ENCODE results near the gene PRPSAP2. TPM values are rescaled to one million over a fixed set of nuclear protein-coding genes. Genes with fewer than 3 reads are reported as not detected.

PRPSAP2 gene
- polyA plus RNA-seq, 1 donor from 2014 or later, result 358 TPM

DNA sequence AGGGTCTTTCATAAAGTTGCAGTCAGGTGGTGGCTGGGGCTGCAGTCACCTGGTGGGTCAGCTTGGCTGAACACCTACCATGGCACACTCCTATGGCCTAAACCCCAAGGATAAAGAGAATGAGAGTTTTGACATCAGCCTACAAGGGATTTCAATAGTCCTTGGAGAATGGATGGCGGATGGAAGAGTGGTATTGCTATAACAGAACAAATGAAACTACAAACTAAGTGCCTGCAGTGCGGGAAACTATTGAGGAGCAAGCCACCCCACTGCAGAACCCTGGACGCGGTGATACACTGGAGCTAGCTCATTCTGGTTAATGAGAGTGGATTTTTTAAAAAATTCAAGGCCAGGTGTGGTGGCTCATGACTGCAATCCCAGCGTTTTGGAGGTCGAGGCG is 3.0 kb upstream of the PRPSAP2 start:
- H3F3A ChIP-seq (ENCODE audit: insufficient read depth, low read length, poor library complexity, severe bottlenecking), result peaks cover 5% of the 10 kb centered on the region
- no peak overlapping the region for H3K4me2 ChIP-seq (ENCODE audit: low read length)
- H3K4me3 ChIP-seq (ENCODE audit: low read length), result peak overlapping the region; percentile 83
- TF ChIP-seq MXI1 (conservative IDR thresholded peaks at IDR 0.05; ENCODE audit: poor library complexity, severe bottlenecking), result no peak
- no peak for TF ChIP-seq CTCF (IDR thresholded peaks at IDR 0.05; ENCODE audit: poor library complexity, severe bottlenecking)
- TF ChIP-seq TAF1 (IDR thresholded peaks at IDR 0.05; ENCODE audit: low read depth), result no peak
- no peak for TF ChIP-seq SMC3 (conservative IDR thresholded peaks at IDR 0.05; ENCODE audit: poor library complexity)
- no peak for TF ChIP-seq EZH2 (IDR thresholded peaks at IDR 0.05; ENCODE audit: borderline replicate concordance, insufficient read depth, low read length, poor library complexity, severe bottlenecking)
- no peak for TF ChIP-seq EP300 (conservative IDR thresholded peaks at IDR 0.05; ENCODE audit: poor library complexity, severe bottlenecking)
- TF ChIP-seq, protein P1, sequence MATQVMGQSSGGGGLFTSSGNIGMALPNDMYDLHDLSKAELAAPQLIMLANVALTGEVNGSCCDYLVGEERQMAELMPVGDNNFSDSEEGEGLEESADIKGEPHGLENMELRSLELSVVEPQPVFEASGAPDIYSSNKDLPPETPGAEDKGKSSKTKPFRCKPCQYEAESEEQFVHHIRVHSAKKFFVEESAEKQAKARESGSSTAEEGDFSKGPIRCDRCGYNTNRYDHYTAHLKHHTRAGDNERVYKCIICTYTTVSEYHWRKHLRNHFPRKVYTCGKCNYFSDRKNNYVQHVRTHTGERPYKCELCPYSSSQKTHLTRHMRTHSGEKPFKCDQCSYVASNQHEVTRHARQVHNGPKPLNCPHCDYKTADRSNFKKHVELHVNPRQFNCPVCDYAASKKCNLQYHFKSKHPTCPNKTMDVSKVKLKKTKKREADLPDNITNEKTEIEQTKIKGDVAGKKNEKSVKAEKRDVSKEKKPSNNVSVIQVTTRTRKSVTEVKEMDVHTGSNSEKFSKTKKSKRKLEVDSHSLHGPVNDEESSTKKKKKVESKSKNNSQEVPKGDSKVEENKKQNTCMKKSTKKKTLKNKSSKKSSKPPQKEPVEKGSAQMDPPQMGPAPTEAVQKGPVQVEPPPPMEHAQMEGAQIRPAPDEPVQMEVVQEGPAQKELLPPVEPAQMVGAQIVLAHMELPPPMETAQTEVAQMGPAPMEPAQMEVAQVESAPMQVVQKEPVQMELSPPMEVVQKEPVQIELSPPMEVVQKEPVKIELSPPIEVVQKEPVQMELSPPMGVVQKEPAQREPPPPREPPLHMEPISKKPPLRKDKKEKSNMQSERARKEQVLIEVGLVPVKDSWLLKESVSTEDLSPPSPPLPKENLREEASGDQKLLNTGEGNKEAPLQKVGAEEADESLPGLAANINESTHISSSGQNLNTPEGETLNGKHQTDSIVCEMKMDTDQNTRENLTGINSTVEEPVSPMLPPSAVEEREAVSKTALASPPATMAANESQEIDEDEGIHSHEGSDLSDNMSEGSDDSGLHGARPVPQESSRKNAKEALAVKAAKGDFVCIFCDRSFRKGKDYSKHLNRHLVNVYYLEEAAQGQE (IDR thresholded peaks at IDR 0.05; ENCODE audit: borderline replicate concordance), result no peak
- TF ChIP-seq POLR2AphosphoS5 (IDR thresholded peaks at IDR 0.05), result no peak
- TF ChIP-seq RAD21 (conservative IDR thresholded peaks at IDR 0.05), result no peak
- no peaks in the 10 kb centered on the region for H4K20me1 ChIP-seq (ENCODE audit: insufficient read depth)
- no peaks in the 10 kb centered on the region for H3K9me3 ChIP-seq (ENCODE audit: low read length)
- H3K27me3 ChIP-seq (ENCODE audit: insufficient read depth, low read depth, low read length), result no peaks in the 10 kb centered on the region
- H3K9me2 ChIP-seq (ENCODE audit: insufficient read depth, low read length), result no peaks in the 10 kb centered on the region
- no peaks in the 10 kb centered on the region for H3K36me3 ChIP-seq (ENCODE audit: insufficient read depth, low read length)
- H3K27ac ChIP-seq (ENCODE audit: low read length), result no peak overlapping the region
- H3K9ac ChIP-seq (ENCODE audit: low read length), result no peak overlapping the region
- no peak overlapping the region for H2AFZ ChIP-seq (ENCODE audit: low read depth, low read length)
- peaks cover 16% of the 10 kb centered on the region for H3K79me2 ChIP-seq (replicated peaks; ENCODE audit: insufficient read depth, low read length)

GRCh38 chr17:18855831-18856569 is 1.9 kb upstream of the PRPSAP2 start:
- Histone ChIP-seq H3K9me3 (ENCODE audit: low read length) (no peaks in the 10 kb centered on the region), H3K9me2 (ENCODE audit: insufficient read depth, low read length) (no peaks in the 10 kb centered on the region), H3K79me2 (replicated peaks; ENCODE audit: insufficient read depth, low read length) (peaks cover 27% of the 10 kb centered on the region), H3K27ac (ENCODE audit: low read length) (peak overlapping the region; percentile 90), H4K20me1 (ENCODE audit: insufficient read depth) (no peaks in the 10 kb centered on the region), H3K36me3 (ENCODE audit: insufficient read depth, low read length) (no peaks in the 10 kb centered on the region), H3K9ac (ENCODE audit: low read length) (peak overlapping the region; percentile 77), H3K4me3 (ENCODE audit: low read length) (peak overlapping the region; percentile 83), H3K27me3 (ENCODE audit: insufficient read depth, low read depth, low read length) (no peaks in the 10 kb centered on the region), H3K4me2 (ENCODE audit: low read length) (peak overlapping the region; percentile 98), H2AFZ (ENCODE audit: low read depth, low read length) (peak overlapping the region; percentile 48), H3F3A (ENCODE audit: insufficient read depth, low read length, poor library complexity, severe bottlenecking) (peaks cover 5% of the 10 kb centered on the region)
- TF ChIP-seq, protein P1 (IDR thresholded peaks at IDR 0.05; ENCODE audit: borderline replicate concordance), result peak; percentile 93
- TF ChIP-seq RAD21 (conservative IDR thresholded peaks at IDR 0.05), result peak; percentile 25
- TF ChIP-seq MXI1 (conservative IDR thresholded peaks at IDR 0.05; ENCODE audit: poor library complexity, severe bottlenecking), result peak; percentile 78
- peak; percentile 43 for TF ChIP-seq EP300 (conservative IDR thresholded peaks at IDR 0.05; ENCODE audit: poor library complexity, severe bottlenecking)
- no peak for TF ChIP-seq SMC3 (conservative IDR thresholded peaks at IDR 0.05; ENCODE audit: poor library complexity)
- TF ChIP-seq CTCF (IDR thresholded peaks at IDR 0.05; ENCODE audit: poor library complexity, severe bottlenecking), result no peak
- TF ChIP-seq TAF1 (IDR thresholded peaks at IDR 0.05; ENCODE audit: low read depth), result peak; percentile 93
- peak; percentile 97 for TF ChIP-seq POLR2AphosphoS5 (IDR thresholded peaks at IDR 0.05)

Data from neural cell (in vitro differentiated cells).